H9 (cell line): ENCODE data around the gene RBX1. TPM values are rescaled to one million over a fixed set of nuclear protein-coding genes. Genes with fewer than 3 reads are reported as not detected.

Experiments used
- DNase-seq: peaks from one replicate; pipeline ENCODE4 v3.0.0-alpha.2; 2017
- H2AFZ ChIP-seq: one replicate; pipeline ENCODE4 v1.6.1; 2013; ENCODE audit warnings: mild to moderate bottlenecking, low read length, control low read depth, moderate library complexity
- H2AK5ac ChIP-seq: 2 replicates; pipeline ENCODE4 v1.6.1; 2013; ENCODE audit warnings: low read length, control low read depth, mixed read lengths; ENCODE audit not compliant: insufficient read length
- H2BK120ac ChIP-seq: one replicate; pipeline ENCODE4 v1.6.1; 2013; ENCODE audit warnings: low read depth, mild to moderate bottlenecking, low read length, control low read depth, inconsistent platforms; ENCODE audit not compliant: poor library complexity, severe bottlenecking
- H2BK12ac ChIP-seq: 2 replicates; pipeline ENCODE4 v1.6.1; 2013; ENCODE audit warnings: low read length, control low read depth, mixed read lengths, low read depth; ENCODE audit not compliant: insufficient read length
- H2BK15ac ChIP-seq: 2 replicates; pipeline ENCODE4 v1.6.1; 2013; ENCODE audit warnings: low read depth, low read length, control low read depth
- H2BK20ac ChIP-seq: one replicate; pipeline ENCODE4 v1.6.1; 2013; ENCODE audit warnings: low read depth, mild to moderate bottlenecking, low read length, control low read depth, inconsistent platforms; ENCODE audit not compliant: poor library complexity, severe bottlenecking
- H2BK5ac ChIP-seq: 2 replicates; pipeline ENCODE4 v1.6.1; 2013; ENCODE audit warnings: low read length, control low read depth, mixed read lengths; ENCODE audit not compliant: insufficient read length
- H3K14ac ChIP-seq: 2 replicates; pipeline ENCODE4 v1.6.1; 2013; ENCODE audit warnings: low read length, control low read depth; ENCODE audit not compliant: insufficient read depth
- H3K18ac ChIP-seq: 2 replicates; pipeline ENCODE4 v1.6.1; 2013; ENCODE audit warnings: low read depth, mild to moderate bottlenecking, mixed read lengths, low read length, control low read depth; ENCODE audit not compliant: insufficient read length
- H3K23ac ChIP-seq: 2 replicates; pipeline ENCODE4 v1.6.1; 2013; ENCODE audit warnings: low read length, control low read depth, mixed read lengths, low read depth; ENCODE audit not compliant: insufficient read length
- H3K23me2 ChIP-seq: 2 replicates; pipeline ENCODE4 v1.6.1; 2013; ENCODE audit warnings: low read depth, mild to moderate bottlenecking, mixed read lengths, low read length, control low read depth; ENCODE audit not compliant: insufficient read length, poor library complexity, severe bottlenecking
- H3K27ac ChIP-seq: 2 replicates; pipeline ENCODE4 v1.5.1; 2013; ENCODE audit warnings: low read length, control low read depth, mixed read lengths, low read depth; ENCODE audit not compliant: insufficient read length
- H3K27me3 ChIP-seq: 2 replicates; pipeline ENCODE4 v1.6.1; 2013; ENCODE audit warnings: low read length, control low read depth, inconsistent platforms; ENCODE audit not compliant: insufficient read depth
- H3K4ac ChIP-seq: 2 replicates; pipeline ENCODE4 v1.6.1; 2013; ENCODE audit warnings: low read depth, mild to moderate bottlenecking, control low read depth, inconsistent platforms, low read length, moderate library complexity
- H3K4me1 ChIP-seq: 2 replicates; pipeline ENCODE4 v1.6.1; 2013; ENCODE audit warnings: low read length, control low read depth, inconsistent platforms; ENCODE audit not compliant: insufficient read depth
- H3K4me2 ChIP-seq: 2 replicates; pipeline ENCODE4 v1.6.1; 2013; ENCODE audit warnings: low read length, control low read depth, mixed read lengths; ENCODE audit not compliant: insufficient read length, insufficient read depth
- H3K56ac ChIP-seq: 2 replicates; pipeline ENCODE4 v1.6.1; 2013; ENCODE audit warnings: low read depth, mild to moderate bottlenecking, mixed read lengths, low read length, control low read depth; ENCODE audit not compliant: insufficient read length
- H3K79me1 ChIP-seq: 2 replicates; pipeline ENCODE4 v1.6.1; 2013; ENCODE audit warnings: low read depth, mild to moderate bottlenecking, moderate library complexity, low read length, control low read depth, inconsistent platforms; ENCODE audit not compliant: insufficient read depth, poor library complexity, severe bottlenecking
- H3K79me2 ChIP-seq: 2 replicates; pipeline ENCODE4 v1.6.1; 2013; ENCODE audit warnings: low read length, control low read depth, inconsistent platforms; ENCODE audit not compliant: insufficient read depth
- H3K9ac ChIP-seq: 2 replicates; pipeline ENCODE4 v1.6.1; 2013; ENCODE audit warnings: low read length, control low read depth, mixed read lengths; ENCODE audit not compliant: insufficient read length; ENCODE audit errors: extremely low read depth
- H3K9me3 ChIP-seq: one replicate; pipeline ENCODE4 v1.6.1; 2013; ENCODE audit warnings: low read depth, low read length, inconsistent platforms; ENCODE audit not compliant: control insufficient read depth
- H3T11ph ChIP-seq: one replicate; pipeline ENCODE4 v1.6.1; 2013; ENCODE audit warnings: mild to moderate bottlenecking, low read length, control low read depth, inconsistent platforms
- H4K20me1 ChIP-seq: one replicate; pipeline ENCODE4 v1.6.1; 2013; ENCODE audit not compliant: control insufficient read depth, insufficient read length, insufficient read depth
- H4K5ac ChIP-seq: 2 replicates; pipeline ENCODE4 v1.6.1; 2013; ENCODE audit warnings: low read depth, mild to moderate bottlenecking, mixed read lengths, low read length, control low read depth; ENCODE audit not compliant: insufficient read length
- H4K8ac ChIP-seq: replicated peaks from 2 replicates; pipeline ENCODE4 v1.6.1; 2013; ENCODE audit warnings: low read length, control low read depth, mixed read lengths, low read depth; ENCODE audit not compliant: insufficient read length
- H4K91ac ChIP-seq: 2 replicates; pipeline ENCODE4 v1.6.1; 2013; ENCODE audit warnings: low read depth, mild to moderate bottlenecking, moderate library complexity, mixed read lengths, low read length, control low read depth; ENCODE audit not compliant: insufficient read length
- H3K27ac Mint-ChIP-seq, 3 experiments: 2 replicates in 2 of 3; 3 replicates in 1 of 3; pipeline ENCODE4 v1.8.0; 2020 to 2021; ENCODE audit warnings: mixed read lengths in 3 of 3, mild to moderate bottlenecking in 1 of 3, moderate library complexity in 1 of 3
- H3K27me3 Mint-ChIP-seq: 2 replicates; pipeline ENCODE4 v1.8.0; 2021; ENCODE audit warnings: low read depth, mild to moderate bottlenecking, moderate library complexity, mixed read lengths
- H3K36me3 Mint-ChIP-seq, 3 experiments: 2 replicates in 2 of 3; 3 replicates in 1 of 3; pipeline ENCODE4 v1.8.0; 2020 to 2021; ENCODE audit warnings: low read depth in 3 of 3, mixed read lengths in 3 of 3; ENCODE audit not compliant: insufficient read depth in 1 of 3
- H3K4me1 Mint-ChIP-seq, 2 experiments: 2 replicates each; pipeline ENCODE4 v1.8.0; 2020; ENCODE audit warnings: mixed read lengths in 2 of 2
- H3K4me3 Mint-ChIP-seq, 2 experiments: 2 replicates in 1 of 2; 3 replicates in 1 of 2; pipeline ENCODE4 v1.8.0; 2020 to 2021; ENCODE audit warnings: mild to moderate bottlenecking in 2 of 2, mixed read lengths in 2 of 2, moderate library complexity in 1 of 2
- H3K9me3 Mint-ChIP-seq, 2 experiments: 2 replicates in 1 of 2; 3 replicates in 1 of 2; pipeline ENCODE4 v1.8.0; 2020; ENCODE audit warnings: mild to moderate bottlenecking in 2 of 2, mixed read lengths in 2 of 2, moderate library complexity in 1 of 2
- CTCF ChIP-seq: fragments of 200-600 bp; sonication (generic); conservative IDR thresholded peaks from 3 replicates; pipeline ENCODE4 v1.8.0; 2021; ENCODE audit warnings: antibody characterized with exemption, mild to moderate bottlenecking
- WGBS: extraction: QIAGEN DNeasy Blood & Tissue Kit; methylation state at CpG from one replicate; pipeline ENCODE4 v1.1.7; 2013; ENCODE audit warnings: missing lambda C conversion rate, low lambda C conversion rate, mixed read lengths; ENCODE audit not compliant: insufficient read length; ENCODE audit errors: extremely low coverage; 5-methylcytosine and 5-hydroxymethylcytosine counted together
- total RNA-seq: library from RNA; stranded (reverse); gene quantifications from 2 replicates; pipeline ENCODE4 v1.2.1, GENCODE V29; 2021

The RBX1 gene
- total RNA-seq, 1 experiment from 2014 or later = 85.6 TPM

DNA sequence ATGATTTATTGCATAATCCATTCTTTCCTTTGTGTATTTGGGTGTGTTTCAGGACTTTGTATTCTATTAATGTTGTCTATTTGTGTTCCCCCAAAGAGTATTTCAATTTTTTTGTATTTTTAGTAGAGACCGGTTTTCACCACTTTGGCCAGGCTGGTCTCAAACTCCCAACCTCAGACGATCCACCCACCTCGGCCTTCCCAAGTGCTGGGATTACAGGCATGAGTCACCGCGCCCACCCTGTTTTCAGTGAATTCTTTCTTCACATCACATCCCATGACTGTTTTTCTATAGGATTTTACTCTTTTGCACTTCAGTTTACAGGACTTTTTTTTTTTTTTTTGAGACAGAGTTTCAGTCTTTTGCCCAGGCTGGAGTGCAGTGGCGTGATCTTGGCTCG, 46.3 kb downstream of the RBX1 start:
- Histone ChIP-seq H3K9me3 (no peaks in the 10 kb centered on the region), H3K79me2 (no peaks in the 10 kb centered on the region), H3K14ac (no peak overlapping the region), H3K27ac (no peak overlapping the region), H3T11ph (no peak overlapping the region), H4K5ac (no peak overlapping the region), H3K4me1 (0 out of 2 replicates have a peak, but pooled peaks cover 4% of the 10 kb centered on the region), H4K20me1 (no peaks in the 10 kb centered on the region), H2BK15ac (no peak overlapping the region), H2AFZ (no peak overlapping the region), H2AK5ac (no peak overlapping the region), H3K4ac (no peak overlapping the region), H2BK120ac (no peak overlapping the region), H3K18ac (no peak overlapping the region), H2BK5ac (no peak overlapping the region), H3K4me2 (no peak overlapping the region), H2BK12ac (no peak overlapping the region), H3K23ac (no peak overlapping the region), H3K27me3 (no peaks in the 10 kb centered on the region), H3K23me2 (no peaks in the 10 kb centered on the region), H2BK20ac (no peak overlapping the region), H3K56ac (no peak overlapping the region), H4K91ac (no peak overlapping the region), H3K79me1 (no peaks in the 10 kb centered on the region), H4K8ac (no peak overlapping the region), H3K9ac (no peak overlapping the region)
- peaks cover 8% of the 10 kb centered on the region for H3K27me3 Mint-ChIP-seq
- H3K4me1 Mint-ChIP-seq = peaks cover 6% of the 10 kb centered on the region in 2 experiments
- no peak overlapping the region; a peak in 1 of 5 replicates for H3K4me3 Mint-ChIP-seq
- H3K36me3 Mint-ChIP-seq = no peaks in the 10 kb centered on the region
- no CpG with 5 or more reads among the region's 7 CpGs for WGBS
- no peak for TF ChIP-seq CTCF
- DNase-seq = no peak
- H3K27ac Mint-ChIP-seq = no peak overlapping the region
- H3K9me3 Mint-ChIP-seq = peaks cover 0 to 3% of the 10 kb centered on the region in 2 experiments; a peak in 1 of 5 replicates
